ENCODE results near the gene TANC1.

Gene TANC1

GRCh38 chr2:159188449-159188848 lies 220.0 kb downstream of the TANC1 start:
- no peak overlapping the region for H3K27ac ChIP-seq
- TF ChIP-seq, protein P1, sequence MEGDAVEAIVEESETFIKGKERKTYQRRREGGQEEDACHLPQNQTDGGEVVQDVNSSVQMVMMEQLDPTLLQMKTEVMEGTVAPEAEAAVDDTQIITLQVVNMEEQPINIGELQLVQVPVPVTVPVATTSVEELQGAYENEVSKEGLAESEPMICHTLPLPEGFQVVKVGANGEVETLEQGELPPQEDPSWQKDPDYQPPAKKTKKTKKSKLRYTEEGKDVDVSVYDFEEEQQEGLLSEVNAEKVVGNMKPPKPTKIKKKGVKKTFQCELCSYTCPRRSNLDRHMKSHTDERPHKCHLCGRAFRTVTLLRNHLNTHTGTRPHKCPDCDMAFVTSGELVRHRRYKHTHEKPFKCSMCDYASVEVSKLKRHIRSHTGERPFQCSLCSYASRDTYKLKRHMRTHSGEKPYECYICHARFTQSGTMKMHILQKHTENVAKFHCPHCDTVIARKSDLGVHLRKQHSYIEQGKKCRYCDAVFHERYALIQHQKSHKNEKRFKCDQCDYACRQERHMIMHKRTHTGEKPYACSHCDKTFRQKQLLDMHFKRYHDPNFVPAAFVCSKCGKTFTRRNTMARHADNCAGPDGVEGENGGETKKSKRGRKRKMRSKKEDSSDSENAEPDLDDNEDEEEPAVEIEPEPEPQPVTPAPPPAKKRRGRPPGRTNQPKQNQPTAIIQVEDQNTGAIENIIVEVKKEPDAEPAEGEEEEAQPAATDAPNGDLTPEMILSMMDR (conservative IDR thresholded peaks at IDR 0.05), result no peak

GRCh38 chr2:159192371-159192918 lies 224.0 kb downstream of the TANC1 start:
- no peak overlapping the region for H3K27ac ChIP-seq
- TF ChIP-seq, protein P1 (conservative IDR thresholded peaks at IDR 0.05), result no peak

DNA sequence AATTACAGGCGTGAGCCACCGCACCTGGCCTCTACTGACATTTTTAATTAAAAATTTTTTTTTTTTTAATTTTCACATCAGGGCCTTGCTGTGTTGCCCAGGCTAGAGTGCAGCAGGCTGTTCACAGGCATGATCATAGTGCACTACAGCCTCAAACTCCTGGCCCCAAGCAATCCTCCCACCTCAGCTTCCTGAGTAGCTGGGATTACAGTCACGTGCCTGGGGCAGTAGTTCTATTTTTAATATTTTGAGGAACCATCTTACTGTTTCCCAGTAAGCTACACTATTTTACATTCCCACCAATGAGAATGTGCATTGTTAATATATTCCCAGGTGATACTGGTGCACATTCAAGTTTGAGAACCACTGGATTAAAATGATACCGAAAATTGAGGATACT lies 225.4 kb downstream of the TANC1 start:
- TF ChIP-seq, protein P1 (conservative IDR thresholded peaks at IDR 0.05), result no peak
- no peak overlapping the region for H3K27ac ChIP-seq

- TF ChIP-seq, protein P1 (conservative IDR thresholded peaks at IDR 0.05), result no peak
- no peak overlapping the region for H3K27ac ChIP-seq
Measured at GRCh38 chr2:159194241-159194640, 225.8 kb downstream of the TANC1 start.

- TF ChIP-seq, protein P1 (conservative IDR thresholded peaks at IDR 0.05), result no peak
- no peak overlapping the region for H3K27ac ChIP-seq
Measured at GRCh38 chr2:159195697-159196096, 227.3 kb downstream of the TANC1 start.

DNA sequence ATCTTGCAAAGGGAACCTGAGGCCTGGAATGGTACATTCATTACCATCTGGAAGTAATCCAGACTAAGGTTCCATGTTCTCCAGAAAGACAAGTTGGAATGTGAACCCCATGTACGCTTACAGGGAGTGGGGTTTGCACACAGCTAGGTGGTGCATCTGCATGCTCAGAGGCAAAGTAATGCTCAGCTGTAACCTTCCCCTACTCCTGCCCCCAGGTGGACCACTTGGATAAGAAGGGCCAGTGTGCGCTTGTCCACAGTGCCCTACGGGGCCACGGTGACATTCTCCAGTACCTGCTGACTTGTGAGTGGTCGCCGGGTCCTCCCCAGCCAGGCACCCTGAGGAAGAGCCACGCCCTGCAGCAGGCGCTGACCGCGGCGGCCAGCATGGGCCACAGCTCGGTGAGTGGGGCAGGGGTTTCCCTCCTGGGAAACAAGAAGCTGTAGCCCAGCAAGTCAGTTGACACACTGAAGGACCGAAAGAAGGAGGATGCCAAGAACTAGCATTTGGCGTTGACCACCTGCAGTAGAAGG lies 228.0 kb downstream of the TANC1 start:
- H3K27ac ChIP-seq, result no peak overlapping the region
- TF ChIP-seq, protein P1 (conservative IDR thresholded peaks at IDR 0.05), result no peak

GRCh38 chr2:159199236-159199635 lies 230.8 kb downstream of the TANC1 start:
- H3K27ac ChIP-seq, result no peak overlapping the region
- TF ChIP-seq, protein P1 (conservative IDR thresholded peaks at IDR 0.05), result no peak

Measured in VCaP (cell line).